ENCODE data around the gene DYRK3.
"Not testable (repeated sequence)": the region's sequence is repeated elsewhere in the genome, so short reads cannot be mapped to it uniquely, and the experiment has no call there.

DYRK3 gene

DNA sequence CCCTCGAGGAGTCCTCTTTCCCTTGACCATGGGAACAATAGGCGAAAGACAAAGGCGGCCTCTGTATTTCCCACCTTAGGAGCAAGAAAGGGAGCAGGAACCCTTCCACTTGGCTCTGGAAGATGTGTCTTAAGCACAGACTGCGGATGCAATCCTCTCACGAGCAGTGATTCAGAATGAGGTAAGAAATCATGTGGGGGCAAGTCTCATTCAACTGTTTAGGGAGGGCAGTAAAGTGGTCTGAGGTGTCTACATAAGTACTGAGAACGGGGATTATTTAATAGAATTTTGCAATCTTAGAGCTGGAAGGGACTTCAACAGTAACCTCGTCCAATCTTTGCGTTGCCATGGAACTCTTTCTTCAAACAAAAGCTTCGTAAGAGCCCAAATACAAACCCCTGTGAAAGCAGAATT is 1.6 kb upstream of the DYRK3 start:
- DNase-seq = no peak

DNA sequence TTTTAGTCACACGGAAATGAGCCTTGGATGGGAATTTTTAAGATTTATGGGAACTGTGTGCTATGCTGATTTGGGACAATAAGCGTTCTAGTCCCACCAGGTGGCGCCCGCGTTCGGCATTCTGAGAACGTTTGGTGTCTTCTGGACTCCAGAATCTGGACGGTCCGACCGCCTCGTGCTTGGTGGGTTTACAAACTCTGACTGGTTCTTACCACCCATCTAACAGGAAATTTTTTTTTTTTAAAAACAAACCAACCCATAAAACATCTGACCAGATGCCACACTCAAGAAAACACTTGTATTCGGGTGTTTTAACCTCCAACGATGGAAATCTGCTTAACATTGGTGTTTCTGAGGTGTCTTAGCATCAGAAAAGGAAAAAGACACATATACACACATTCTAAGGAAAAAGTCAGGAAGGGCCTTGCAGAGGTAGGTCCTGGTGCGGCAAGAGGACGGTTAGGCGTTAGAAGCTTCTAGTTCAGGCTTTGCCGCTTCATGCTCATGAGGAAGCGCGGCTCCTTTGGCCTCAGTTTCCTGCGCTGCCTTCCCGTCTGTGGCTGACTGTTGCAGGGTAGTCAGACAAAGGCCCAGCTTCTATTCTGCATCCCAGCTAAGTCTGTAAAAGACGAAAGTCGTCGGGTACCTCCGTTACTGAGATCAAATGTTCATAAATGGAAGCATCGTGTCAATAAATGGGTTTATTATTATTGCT is 814 bp upstream of the DYRK3 start:
- peak; percentile 50 for DNase-seq

DNA sequence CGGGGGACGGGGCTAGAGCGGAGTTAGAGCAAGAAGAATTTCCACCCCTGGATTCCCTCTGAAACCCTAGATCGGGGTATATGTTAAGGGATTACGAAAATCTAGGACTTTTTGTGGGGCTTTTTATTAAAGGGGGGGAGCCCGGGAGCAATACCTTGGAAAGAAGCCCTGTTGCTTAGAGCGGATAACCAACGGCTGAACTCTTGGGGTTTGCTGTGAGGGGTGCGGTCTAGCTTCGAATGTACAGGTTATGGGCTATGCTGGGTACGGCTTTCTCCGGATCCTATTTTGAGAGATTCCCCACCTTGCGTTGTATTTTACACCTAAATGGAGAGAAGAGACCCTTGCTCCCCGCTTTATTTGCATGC is 626 bp downstream of the DYRK3 start:
- DNase-seq = no peak

DNA sequence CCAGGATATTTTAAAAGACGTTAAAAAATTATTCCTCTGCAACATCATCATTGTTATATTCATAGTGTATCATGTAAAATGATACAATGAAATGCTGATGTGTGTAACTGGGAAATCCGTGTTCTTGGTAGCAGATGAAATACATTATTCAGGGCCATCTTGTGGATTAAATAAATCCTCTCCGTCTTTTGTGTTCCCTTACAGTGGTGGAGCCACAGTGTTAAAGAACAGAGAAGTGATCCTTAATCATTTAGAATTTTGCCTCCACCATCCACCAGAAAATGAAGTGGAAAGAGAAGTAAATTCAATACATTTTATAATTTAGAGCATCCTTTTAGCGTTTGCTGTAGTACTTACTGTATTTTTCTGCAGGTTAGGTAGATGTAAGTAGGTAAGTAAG is 1.3 kb downstream of the DYRK3 start:
- DNase-seq = no peak

DNA sequence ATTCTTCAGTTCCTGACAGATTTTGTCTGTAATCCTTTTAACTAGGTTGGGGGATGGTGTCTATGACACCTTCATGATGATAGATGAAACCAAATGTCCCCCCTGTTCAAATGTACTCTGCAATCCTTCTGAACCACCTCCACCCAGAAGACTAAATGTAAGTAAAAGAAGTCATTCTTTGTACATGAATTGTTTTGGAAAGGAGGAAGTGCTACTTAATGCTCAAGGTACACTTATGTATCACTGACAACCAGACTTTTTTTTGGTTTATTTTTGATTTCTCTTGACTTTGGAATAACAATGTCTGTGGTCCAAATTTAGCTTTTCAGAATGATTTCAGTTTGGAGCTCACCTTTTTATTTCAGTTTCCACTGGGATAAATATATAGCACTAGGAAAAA is 2.3 kb downstream of the DYRK3 start:
- DNase-seq = no peak

DNA sequence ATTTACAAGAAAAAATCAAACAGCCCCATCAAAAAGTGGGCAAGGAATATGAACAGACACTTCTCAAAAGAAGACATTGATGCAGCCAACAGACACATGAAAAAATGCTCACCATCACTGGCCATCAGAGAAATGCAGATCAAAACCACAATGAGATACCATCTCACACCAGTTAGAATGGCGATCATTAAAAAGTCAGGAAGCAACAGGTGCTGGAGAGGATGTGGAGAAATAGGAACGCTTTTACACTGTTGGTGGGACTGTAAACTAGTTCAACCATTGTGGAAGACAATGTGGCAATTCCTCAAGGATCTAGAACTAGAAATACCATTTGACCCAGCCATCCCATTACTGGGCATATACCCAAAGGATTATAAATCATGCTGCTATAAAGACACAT is 6.7 kb downstream of the DYRK3 start:
- not testable (repeated sequence) for DNase-seq

DNA sequence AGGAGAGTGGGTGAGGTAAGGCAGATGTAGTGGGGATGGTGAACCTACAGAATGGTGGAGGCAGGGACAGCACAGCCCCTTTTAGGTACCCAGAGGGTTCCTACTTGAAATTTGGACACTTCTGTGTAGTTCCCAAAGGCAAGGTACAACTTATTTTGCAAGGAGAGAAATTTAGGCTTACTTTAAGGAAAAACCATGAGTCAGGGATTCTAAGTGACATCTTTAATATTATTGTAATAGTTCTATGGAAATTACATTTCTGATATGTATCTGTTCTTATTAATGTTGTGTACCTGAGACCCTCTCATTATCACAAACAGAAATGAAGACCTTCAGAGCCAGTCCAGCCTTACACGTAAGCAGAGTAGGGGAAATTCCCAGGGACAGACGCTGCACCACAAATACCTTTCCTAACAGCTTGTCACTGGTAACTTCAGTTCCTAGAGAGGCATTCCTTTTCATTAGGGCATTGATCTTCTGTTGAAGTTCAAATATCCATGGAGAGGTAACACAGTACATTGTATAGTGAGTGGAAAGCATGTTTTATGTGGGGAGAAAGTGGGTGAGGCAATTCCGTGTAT is 7.9 kb downstream of the DYRK3 start:
- no peak for DNase-seq

DNA sequence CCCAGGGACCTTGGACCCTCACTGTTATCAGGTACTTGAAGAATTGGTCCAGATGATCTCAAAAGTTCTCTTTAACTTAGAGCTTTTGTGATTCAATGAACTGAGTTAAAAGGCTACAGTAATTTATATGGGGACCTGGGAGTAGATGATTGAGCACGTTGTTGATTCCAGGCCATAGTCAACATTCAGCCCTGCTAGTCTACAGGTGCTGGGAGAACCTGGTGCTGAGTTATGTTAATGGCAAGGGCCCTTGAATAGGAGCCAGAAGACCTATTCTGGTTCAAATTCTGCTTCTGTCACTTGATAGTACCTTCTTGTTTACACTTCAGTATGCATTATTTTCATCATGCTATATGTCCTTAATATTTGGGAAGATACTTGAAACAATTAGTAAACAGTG is 11.2 kb downstream of the DYRK3 start:
- DNase-seq = no peak

DNA sequence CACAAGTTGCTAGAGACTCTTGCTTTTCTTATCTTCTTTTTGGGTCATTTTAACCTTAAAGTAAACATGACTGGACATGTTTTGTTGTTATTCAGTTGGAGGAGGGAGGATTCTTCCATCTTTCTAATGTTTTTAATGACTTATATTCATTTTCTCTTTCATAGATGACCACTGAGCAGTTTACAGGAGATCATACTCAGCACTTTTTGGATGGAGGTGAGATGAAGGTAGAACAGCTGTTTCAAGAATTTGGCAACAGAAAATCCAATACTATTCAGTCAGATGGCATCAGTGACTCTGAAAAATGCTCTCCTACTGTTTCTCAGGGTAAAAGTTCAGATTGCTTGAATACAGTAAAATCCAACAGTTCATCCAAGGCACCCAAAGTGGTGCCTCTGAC is 11.9 kb downstream of the DYRK3 start:
- DNase-seq = no peak

DNA sequence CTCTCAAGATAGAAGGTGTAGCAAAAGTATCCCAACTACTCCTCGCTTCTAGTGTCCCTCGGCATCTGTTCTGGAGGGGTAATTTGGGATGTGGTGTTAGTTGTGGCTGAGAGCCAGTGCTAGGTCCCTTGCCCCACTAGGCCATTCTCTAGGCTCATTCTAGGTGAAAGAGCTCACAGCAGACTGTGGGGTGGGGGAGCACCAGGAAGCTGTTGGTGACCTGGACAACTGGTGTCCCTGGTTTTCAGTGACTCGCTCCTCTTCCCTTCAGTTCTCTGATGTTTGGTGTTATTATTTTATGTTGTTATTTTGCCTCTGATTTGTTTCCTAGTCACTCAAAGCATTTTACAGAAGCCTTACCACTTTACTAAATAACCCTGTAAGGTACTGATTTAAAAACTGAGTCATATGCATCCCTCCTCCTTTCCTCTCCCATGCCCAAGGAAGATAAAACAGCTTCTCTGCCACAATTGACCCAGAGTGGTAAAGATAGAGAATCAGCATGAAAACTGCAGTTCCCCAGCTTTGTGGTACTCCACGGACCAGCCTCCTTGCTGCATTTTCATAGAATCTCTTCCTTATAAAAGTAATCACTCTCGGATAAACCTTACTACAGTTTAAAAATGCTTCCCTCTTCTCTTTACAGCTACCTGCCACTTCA is 14.1 kb downstream of the DYRK3 start:
- no peak for DNase-seq

DNA sequence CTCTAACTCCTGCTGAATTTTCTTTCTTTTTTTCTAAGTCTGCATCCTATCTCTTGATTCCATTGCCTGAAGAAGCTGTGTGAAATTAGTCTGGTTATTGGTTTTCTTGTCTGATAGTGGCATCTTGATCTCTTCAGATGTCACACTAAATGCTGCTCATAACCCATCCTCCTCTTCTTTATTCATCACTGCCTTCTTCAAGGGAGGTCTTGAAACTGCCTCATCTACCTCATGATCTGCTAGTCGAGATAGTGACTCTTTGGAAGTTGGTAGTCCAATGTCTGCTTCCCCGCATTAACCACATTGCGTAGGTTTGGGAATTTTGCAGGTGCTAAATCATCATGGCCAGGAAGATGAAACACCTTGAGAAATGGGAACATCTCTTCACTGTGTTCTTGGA is 15.7 kb downstream of the DYRK3 start:
- DNase-seq = no peak

DNA sequence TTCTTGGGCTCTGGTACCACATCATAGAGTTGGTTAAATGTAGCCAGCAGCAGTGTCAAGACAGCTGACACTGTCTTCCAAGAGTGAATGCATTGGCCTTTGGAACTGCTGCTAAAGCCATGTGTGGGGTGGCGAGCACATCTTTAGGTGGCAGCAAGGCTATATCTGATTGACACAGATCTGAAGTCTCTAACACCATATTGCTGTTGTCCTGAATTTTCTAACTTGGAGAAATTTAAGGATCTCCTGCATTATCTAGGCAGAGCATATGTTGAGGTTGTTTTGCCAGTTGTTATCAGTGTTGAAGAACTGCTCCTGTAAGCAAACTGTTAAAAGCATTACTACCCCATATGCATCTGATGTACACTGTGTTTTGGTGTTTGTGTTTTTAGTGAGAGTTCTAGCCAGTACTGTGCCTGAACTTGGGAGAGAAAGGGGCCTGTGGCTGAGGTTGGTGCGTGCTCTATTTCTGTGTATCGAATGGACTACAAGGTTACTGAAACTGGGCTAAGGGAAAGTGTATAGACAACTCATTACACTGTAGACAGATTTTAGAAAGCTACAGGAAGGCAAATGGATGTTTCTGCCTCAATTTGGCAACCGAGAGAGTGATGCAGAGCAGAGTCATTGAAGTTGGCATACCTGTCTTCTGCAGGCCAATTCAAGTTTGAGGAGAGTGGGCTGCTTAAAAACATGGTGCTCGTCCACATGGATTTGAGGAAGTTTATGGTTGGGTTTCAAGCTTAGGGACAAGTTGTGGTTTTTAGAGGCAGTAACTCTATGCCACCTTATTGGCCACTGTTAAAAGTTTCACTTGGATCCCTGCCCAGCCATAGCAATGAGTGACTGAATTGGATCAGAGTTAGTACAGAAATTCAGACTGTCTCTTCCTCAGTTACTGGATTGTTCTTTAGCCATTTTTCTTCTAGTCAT is 16.9 kb downstream of the DYRK3 start:
- DNase-seq = peak; percentile 54

DNA sequence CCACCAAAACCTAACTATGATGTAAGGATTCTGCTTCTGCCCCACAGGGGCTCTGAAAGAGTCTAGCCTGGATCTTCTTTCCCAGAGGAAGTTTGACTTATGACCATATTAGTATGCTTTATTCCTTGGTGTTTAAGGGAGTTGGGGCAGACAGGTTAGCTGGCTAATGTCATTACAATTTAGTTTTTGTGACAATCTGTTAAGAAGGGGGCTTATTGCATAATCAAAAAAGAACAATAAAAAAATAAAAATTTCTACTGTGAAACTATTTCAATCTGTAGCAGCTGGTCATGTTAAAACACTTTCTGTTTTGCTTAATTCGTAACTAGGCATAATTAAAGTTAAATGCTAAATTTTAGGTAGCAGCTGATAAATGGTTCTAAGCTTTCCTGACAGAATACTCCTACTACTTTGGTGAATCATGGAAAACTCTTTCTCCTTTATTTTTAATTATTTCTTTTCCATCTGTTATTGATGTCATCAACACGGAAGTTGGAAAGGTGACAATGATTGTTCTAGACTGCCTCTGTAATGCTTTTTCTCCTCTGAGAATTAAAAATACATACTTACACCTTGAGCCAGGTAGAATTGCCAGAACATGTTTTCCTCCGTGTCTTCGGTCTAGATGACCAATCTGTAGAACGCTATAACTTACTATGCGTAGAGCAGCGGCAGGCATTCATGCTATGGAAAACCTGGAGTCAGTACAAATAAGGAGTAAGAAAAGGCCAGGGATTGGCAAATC is 18.6 kb downstream of the DYRK3 start:
- no peak for DNase-seq

DNA sequence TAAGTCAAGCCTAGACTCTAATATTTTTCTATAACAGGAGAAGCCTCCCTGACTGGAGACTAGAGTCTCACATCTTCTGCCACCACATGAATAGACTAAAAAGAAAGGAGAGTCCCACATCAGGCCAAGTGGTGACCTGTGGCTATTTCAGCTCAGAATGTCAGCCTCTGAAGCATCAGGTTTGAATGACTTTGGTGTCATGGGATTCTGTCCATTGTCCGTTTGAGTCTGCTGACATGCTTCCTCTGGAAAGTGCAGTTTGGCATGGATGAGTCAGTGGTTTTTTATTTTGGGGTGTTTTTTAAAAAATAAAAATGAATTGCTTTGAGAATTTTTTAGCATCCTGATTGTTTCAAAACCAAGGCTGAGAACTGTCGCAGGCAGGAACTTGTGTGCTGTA is 19.5 kb downstream of the DYRK3 start:
- no peak for DNase-seq

DNA sequence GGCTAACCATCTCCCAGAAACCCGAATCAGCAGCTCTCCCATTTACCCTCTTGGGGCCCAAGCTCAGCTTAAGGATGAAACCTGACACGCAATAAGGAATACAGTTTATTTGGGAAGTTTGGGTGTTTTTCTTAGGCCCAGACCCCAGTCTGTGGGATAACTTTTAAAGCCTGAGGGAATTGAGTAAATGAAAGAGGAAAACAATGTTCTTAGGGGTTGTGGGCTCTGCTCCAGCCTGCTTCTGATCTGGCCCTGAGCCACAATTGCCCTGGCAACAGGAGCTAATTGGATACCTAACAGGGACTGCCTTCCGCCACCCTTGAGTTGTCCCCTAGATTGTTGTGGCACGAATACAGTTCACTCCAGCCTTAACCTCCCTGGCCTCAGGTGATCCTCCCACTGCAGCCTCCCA is 20.1 kb downstream of the DYRK3 start:
- DNase-seq = no peak

DNA sequence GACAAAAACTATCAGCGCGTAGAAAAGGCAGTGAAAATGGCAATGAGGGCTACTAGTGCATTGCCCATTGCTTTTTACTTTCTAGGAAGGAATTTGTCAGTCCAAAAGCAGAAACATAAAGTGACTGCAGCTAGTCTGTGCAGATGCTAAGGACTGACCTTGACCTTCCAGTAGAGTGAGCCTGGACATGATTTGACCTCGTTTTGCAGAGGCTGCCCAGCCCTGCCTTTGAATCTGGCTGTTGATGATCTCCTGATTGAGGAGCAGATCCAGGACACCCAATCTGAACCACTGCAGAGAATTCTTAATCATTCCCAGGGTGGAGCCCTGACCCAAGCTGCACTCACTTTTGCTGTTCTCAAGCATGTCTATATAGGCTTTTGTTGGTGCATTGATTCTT is 21.6 kb downstream of the DYRK3 start:
- no peak for DNase-seq

DNA sequence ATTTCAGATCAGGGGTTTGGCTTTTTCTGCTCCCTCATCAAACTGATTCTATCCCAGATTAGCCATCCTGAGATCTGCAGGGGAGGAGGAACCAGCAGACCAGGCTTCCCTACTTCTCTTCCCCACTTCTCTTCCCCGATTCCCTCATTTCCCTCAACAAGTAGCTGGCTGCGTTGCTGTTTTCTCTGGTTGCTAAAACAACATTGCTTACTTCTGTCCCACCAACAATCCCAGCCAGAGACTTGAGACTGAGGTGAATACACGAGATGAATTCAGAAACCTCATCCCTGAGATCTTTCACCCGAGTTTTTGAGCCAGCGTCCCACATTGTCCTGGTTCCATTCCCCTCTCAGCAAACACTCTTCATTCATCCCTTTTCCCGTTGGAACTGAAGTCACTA is 22.4 kb downstream of the DYRK3 start:
- no peak for DNase-seq

DNA sequence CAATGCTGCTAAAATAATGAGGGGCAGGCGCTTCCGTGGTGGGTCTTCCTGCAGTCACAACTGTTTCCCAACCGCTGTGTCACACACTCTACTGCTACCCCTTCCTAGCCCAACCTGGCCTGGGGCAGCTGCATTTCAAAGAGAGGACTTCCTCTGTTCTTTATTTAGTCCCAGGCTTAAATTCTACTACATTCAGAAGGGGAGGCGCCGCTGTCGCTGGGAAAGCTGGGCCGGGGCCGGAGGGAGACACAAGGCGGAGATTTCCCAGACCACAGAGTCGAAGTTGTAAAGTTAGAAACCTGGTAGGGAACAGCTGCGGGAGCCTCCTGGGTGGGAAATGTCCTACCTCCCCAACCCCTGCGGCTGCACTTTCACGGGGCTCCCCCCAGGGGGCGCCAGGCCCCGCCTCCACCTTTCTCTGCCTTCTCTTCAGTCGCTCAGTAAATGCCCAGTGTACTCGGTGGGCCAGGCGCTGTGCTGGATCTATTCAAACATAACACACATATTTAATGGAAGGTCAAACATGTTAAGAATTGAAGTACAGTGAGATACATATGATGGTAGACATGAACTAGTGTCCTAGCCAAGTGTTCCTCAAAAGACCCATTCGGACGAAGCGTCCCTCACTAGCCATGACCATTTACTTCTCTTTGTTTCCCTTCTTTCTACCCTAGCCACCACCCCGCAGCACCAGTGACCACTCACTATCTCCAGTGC is 23.1 kb downstream of the DYRK3 start:
- peak; percentile 54 for DNase-seq

DNA sequence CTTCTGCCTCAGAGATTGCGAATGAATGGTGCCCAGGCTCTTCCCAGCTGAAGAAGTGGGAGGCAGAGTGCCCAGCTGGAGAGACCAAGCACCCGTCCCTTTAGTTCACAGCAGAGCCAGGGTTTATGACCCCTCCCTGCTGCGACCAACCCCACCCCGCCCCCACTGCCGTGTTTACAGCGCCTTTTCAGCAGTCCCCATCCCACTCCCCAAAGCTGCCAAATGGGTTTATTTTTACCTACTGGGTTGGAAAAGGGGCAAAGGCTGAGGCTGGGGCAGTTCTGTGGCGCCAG is 23.6 kb downstream of the DYRK3 start:
- no peak for DNase-seq

DNA sequence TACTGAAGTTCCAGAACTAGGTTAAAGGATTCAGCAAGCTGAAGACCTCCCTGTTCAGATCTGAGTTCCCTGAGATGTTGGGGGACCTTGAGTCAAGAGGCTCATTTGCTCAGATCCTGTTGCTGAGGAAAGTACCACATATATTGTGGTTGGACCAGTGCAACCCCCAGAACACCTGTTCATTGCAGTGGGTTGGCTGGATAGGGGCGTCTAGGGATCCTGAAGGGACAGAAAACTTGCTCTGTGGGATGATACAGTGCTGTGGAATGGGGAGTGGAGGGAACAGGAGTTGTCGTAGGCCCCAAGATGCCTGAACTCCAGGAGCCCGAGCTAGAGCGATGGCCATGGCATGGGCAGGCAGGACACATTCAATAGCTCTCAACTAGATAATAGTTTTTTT is 24.8 kb downstream of the DYRK3 start:
- DNase-seq = no peak

DNA sequence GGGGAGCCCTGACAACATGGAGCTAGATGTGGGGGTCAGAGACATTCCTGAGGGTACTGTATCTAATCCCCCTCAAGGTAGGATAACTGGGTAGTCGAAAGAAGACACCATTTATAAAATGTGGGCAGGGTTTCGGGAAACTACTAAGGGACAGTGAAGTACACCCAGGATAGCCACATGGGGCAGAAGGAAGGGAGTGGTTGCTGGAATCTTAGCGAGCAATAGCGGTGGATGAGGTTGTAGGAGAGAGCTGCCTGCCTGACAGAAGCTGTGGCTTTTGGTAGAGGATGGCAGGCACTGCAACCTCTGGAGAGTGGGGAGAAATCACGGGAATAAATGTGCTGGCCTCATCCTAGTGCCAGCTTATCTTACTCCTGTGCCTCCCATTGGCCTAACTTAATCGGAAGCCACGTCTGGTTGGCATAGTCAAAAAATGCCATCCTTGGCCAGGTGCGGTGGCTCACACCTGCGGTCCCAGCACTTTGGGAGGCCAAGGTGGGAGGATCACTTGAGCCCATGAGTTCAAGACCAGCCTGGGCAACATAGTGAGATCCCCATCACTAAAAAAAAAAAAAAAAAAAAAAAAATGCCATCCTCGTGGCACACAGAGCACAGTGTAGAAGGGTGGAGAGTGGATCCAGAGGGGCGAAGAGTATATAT is 26.0 kb downstream of the DYRK3 start:
- no peak for DNase-seq
